Spleen (tissue), 11 donors: ENCODE data around the gene SLC26A8. TPM values are rescaled to one million over a fixed set of nuclear protein-coding genes. Genes with fewer than 3 reads are reported as not detected.

Experiments
- DNase-seq: peaks from one replicate; pipeline ENCODE4 v3.0.0-alpha.2; 2020
- H3K27ac ChIP-seq, 8 donors: fragments of 200-600 bp; sonication (generic) in 7 of 8; 1 replicate in 4 of 8; 2 replicates in 4 of 8; pipeline versions ENCODE4 v1.5.0 to v1.8.0; 2016 to 2021; ENCODE audit warnings: inconsistent platforms in 4 of 8, mild to moderate bottlenecking in 4 of 8, moderate library complexity in 1 of 8
- H3K27me3 ChIP-seq, 7 donors: fragments of 200-600 bp; sonication (generic) in 6 of 7; replicated peaks in 1 of 7; 1 replicate in 4 of 7; 2 replicates in 3 of 7; pipeline versions ENCODE4 v1.5.0 to v1.8.0; 2016 to 2021; ENCODE audit warnings: inconsistent platforms in 3 of 7, mild to moderate bottlenecking in 1 of 7
- H3K36me3 ChIP-seq, 6 donors: fragments of 200-600 bp; sonication (generic) in 5 of 6; 1 replicate in 4 of 6; 2 replicates in 2 of 6; pipeline versions ENCODE4 v1.5.0 to v1.8.0; 2016 to 2021; ENCODE audit warnings: inconsistent platforms in 2 of 6
- H3K4me1 ChIP-seq, 6 donors: fragments of 200-600 bp; sonication (generic) in 5 of 6; 1 replicate in 3 of 6; 2 replicates in 3 of 6; pipeline versions ENCODE4 v1.5.0 to v1.8.0; 2016 to 2021; ENCODE audit warnings: inconsistent platforms in 3 of 6
- H3K4me3 ChIP-seq, 8 donors: fragments of 200-600 bp; sonication (generic) in 7 of 8; 1 replicate in 4 of 8; 2 replicates in 4 of 8; pipeline versions ENCODE4 v1.5.0 to v1.8.0; 2016 to 2021; ENCODE audit warnings: inconsistent platforms in 4 of 8, mild to moderate bottlenecking in 4 of 8, moderate library complexity in 2 of 8
- H3K9me3 ChIP-seq, 8 donors: fragments of 200-600 bp; sonication (generic) in 7 of 8; 1 replicate in 4 of 8; 2 replicates in 4 of 8; pipeline versions ENCODE4 v1.5.0 to v1.8.0; 2016 to 2021; ENCODE audit warnings: inconsistent platforms in 4 of 8
- POLR2A ChIP-seq, 3 donors: fragments of 450-650 bp; IDR thresholded peaks; one replicate each; pipeline ENCODE4 v1.5.1; 2017; ENCODE audit warnings: antibody characterized with exemption in 3 of 3, mild to moderate bottlenecking in 1 of 3
- POLR2AphosphoS5 ChIP-seq, 3 donors: sonication (generic); formaldehyde crosslinking; IDR thresholded peaks; one replicate each; pipeline ENCODE4 v1.5.1; 2017; ENCODE audit warnings: antibody characterized with exemption in 3 of 3
- WGBS, 5 donors: extraction: QIAGEN DNeasy Blood & Tissue Kit in 3 of 5; methylation state at CpG; one replicate each; pipeline versions ENCODE4 v1.1.5 to v1.1.7; 2013 to 2018; 5-methylcytosine and 5-hydroxymethylcytosine counted together
- intact Hi-C: fragments of 100-400 bp; cut with DNase I; formaldehyde crosslinking; loops from one replicate; pipeline ENCODE4 v1.15.0; 2023; ENCODE audit warnings: low total_unique reads
- polyA plus RNA-seq, 3 donors: library from polyadenylated mRNA; stranded (reverse); fragments of 200-250 nt; gene quantifications; one replicate each; pipeline ENCODE4 v1.2.1, GENCODE V29; 2013
- total RNA-seq, 7 donors: library from RNA; depleted of rRNA in 3 of 7; stranded (reverse); fragments of >200 nt in 3 of 7; fragmentation: NEBNext Ultra II Directional in 4 of 7; extraction: Animal tissue kit (Norgen Biotek cat#: 25700) in 4 of 7; gene quantifications; one replicate each; pipeline versions ENCODE4 v1.1.0 to v1.2.1, GENCODE V29; 2016 to 2021
- TF ChIP-seq, protein P1 (sequence below), 11 experiments: fragments of 200-600 bp in 7 of 11; fragments of 450-650 bp in 4 of 11; sonication (generic) in 4 of 11; IDR thresholded peaks in 8 of 11; conservative IDR thresholded peaks in 3 of 11; 1 replicate in 7 of 11; 2 replicates in 4 of 11; pipeline versions ENCODE4 v1.4.0 to v1.8.0; 2016 to 2021; ENCODE audit warnings: antibody characterized with exemption in 11 of 11, inconsistent platforms in 4 of 11, mild to moderate bottlenecking in 1 of 11
- donor health status: healthy with polysubstance abuse.
- donor health status: DM: no; HTN: no; CAD: no; lungs with moderate emphysema.
- donor health status: DM: no; HTN: no; CAD: no.
- donor health status: Bipolar disorder and iron deficiency.
- donor health status: healthy.
- donor health status: DM: no; HTN: no; CAD: no.
- donor health status: DM: yes; HTN: yes; CAD: no.

SLC26A8 gene
- total and polyA plus RNA-seq, 10 donors, result 0.11 to 7.8 (median 2.5) TPM

DNA sequence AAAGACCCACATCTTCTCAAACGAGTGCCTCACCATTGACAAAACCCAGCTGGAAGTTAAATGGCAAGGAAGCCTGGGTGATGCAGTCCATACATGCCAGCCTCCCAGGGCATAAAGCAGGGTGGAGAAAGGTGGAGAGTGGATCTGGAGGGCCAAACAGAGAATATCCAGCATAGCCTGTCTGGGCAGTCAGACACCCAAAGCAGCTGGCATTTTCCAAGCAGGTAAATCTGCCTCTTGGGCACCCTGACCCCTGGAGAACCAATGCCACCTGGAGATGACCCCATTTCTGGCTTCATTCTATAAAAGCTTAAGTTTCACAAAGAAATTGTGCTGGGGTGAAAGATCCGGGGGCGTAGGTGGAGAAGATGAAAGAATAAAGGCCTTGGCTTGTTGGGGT, 98.5 kb downstream of the SLC26A8 start:
- H3K27me3 ChIP-seq, result no peaks in the 10 kb centered on the region

GRCh38 chr6:35924146-35924545, 100.3 kb downstream of the SLC26A8 start:
- Histone ChIP-seq H3K4me3 (no peak overlapping the region), H3K9me3 (no peaks in the 10 kb centered on the region), H3K27me3 (no peaks in the 10 kb centered on the region), H3K27ac (no peak overlapping the region), H3K4me1 (peaks cover 14 to 29% (median 17%) of the 10 kb centered on the region in 6 donors), H3K36me3 (no peaks in the 10 kb centered on the region)
- TF ChIP-seq POLR2A (IDR thresholded peaks at IDR 0.05) (no peak), POLR2AphosphoS5 (IDR thresholded peaks at IDR 0.05) (no peak)
- TF ChIP-seq, protein P1, sequence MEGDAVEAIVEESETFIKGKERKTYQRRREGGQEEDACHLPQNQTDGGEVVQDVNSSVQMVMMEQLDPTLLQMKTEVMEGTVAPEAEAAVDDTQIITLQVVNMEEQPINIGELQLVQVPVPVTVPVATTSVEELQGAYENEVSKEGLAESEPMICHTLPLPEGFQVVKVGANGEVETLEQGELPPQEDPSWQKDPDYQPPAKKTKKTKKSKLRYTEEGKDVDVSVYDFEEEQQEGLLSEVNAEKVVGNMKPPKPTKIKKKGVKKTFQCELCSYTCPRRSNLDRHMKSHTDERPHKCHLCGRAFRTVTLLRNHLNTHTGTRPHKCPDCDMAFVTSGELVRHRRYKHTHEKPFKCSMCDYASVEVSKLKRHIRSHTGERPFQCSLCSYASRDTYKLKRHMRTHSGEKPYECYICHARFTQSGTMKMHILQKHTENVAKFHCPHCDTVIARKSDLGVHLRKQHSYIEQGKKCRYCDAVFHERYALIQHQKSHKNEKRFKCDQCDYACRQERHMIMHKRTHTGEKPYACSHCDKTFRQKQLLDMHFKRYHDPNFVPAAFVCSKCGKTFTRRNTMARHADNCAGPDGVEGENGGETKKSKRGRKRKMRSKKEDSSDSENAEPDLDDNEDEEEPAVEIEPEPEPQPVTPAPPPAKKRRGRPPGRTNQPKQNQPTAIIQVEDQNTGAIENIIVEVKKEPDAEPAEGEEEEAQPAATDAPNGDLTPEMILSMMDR (IDR thresholded peaks at IDR 0.05 in 8 of 11, conservative IDR thresholded peaks at IDR 0.05 in 3 of 11), result no peak
- intact Hi-C loops, result no loop called here
- DNase-seq, result no peak
- 94 to 100% (median 97%) methylated on average over 1 of the region's 1 CpG for WGBS, 5 donors

More for the DNA sequence above, 98.5 kb downstream of the SLC26A8 start:
- DNase-seq, result no peak
- WGBS, 5 donors, result 85 to 95% (median 89%) methylated on average over 3 of the region's 3 CpGs
- no peaks in the 10 kb centered on the region for H3K36me3 ChIP-seq
- no peak overlapping the region for H3K4me3 ChIP-seq
- intact Hi-C loops, result no loop called here
- H3K27ac ChIP-seq, result no peak overlapping the region
- TF ChIP-seq, protein P1 (IDR thresholded peaks at IDR 0.05 in 8 of 11, conservative IDR thresholded peaks at IDR 0.05 in 3 of 11), result no peak
- TF ChIP-seq POLR2A (IDR thresholded peaks at IDR 0.05) (no peak), POLR2AphosphoS5 (IDR thresholded peaks at IDR 0.05) (no peak)
- peaks cover 8 to 17% (median 11%) of the 10 kb centered on the region in 6 donors for H3K4me1 ChIP-seq
- H3K9me3 ChIP-seq, result no peaks in the 10 kb centered on the region

DNA sequence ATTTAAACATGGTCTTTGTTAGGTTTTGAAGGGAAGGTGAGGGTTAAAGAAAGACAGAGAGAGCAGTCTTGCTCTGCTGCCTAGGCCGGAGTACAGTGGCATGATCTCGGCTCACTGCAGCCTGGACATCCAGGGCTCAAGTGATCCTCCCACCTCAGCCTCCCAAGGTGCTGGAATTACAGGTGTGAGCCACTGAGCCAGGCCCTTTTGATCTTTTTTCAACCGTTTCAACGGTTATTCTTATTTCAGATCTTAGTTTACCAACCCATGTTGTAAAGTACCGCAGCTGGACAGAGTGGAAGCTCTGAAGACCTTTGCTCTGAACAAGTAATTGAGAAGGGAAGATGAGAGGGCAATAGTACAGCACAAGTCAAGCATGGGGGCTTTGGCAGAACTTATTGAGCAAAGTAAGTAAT, 102.3 kb downstream of the SLC26A8 start:
- H3K4me3 ChIP-seq, result peak overlapping the region in 2 of 8 donors; percentile 85 to 95
- no peaks in the 10 kb centered on the region for H3K27me3 ChIP-seq
- intact Hi-C loops, result no loop called here
- H3K36me3 ChIP-seq, result peaks cover 0 to under 1% (median 0%) of the 10 kb centered on the region in 6 donors
- H3K4me1 ChIP-seq, result peaks cover 20 to 49% (median 36%) of the 10 kb centered on the region in 6 donors
- H3K9me3 ChIP-seq, result no peaks in the 10 kb centered on the region
- 82 to 98% (median 91%) methylated on average over 5 of the region's 5 CpGs for WGBS, 5 donors
- DNase-seq, result no peak
- H3K27ac ChIP-seq, result no peak overlapping the region
- TF ChIP-seq, protein P1 (IDR thresholded peaks at IDR 0.05 in 8 of 11, conservative IDR thresholded peaks at IDR 0.05 in 3 of 11), result no peak

DNA sequence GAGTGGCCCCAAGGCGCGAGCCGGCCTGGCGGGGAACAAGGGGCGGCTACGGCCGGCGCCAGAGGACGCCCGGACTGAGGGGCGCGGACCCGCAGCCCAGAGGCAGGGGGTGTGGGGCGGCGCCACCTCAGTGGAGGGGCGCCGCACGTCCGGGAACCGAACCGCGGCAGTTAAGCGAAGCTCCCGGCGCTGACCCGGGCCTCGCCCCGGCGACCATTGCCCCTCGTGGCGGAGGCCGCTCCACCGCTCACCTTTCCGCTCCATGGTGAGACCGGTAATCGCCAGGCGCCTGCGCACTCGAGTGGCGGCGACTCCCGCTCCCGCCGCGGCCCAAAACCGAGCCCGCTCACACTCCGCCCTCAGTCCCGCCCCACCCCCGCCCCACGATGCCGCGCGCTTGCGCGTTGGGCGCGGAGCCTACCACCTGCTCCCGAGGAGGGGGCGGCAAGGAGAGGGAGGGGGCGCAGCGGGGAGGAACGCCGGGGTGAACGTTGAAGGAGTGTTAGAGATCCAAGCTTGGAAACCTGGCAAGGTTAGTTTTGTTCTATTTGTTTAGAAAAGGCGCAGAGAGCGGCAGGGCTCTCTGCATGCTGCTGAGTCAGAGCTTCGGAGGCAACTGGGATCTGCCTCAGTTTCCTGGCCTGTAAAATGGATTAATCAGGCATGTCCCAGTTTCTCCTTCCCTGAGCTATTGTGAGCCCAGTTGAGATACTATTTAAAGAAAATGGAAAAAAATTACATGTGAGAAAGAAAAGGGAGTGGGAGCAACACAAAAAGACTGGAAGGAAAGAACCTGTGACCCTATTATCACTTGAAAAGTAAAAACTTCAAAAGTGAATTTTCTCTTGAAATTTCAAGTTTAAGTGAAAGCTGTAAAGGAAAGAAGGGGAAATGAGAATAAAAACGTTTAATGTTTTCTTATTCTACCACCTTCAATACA, 103.4 kb downstream of the SLC26A8 start, which contains the start of gene SRPK1:
TSS of gene SRPK1 (minus strand) at position 306 of the 940 bp plus-strand sequence. CDS start at position 264, 42 bp downstream.
- TF ChIP-seq, protein P1 (IDR thresholded peaks at IDR 0.05 in 8 of 11, conservative IDR thresholded peaks at IDR 0.05 in 3 of 11), result no peak
- TF ChIP-seq POLR2A (IDR thresholded peaks at IDR 0.05) (peak in 1 of 3 donors; percentile 9), POLR2AphosphoS5 (IDR thresholded peaks at IDR 0.05) (peak; percentile 84 to 92 (median 90))
- peak within 1 kb of the TSS; percentile 82 to 95 (median 86) for H3K4me3 ChIP-seq
- H3K4me1 ChIP-seq, result peaks cover 20 to 60% (median 42%) of the 10 kb centered on the region in 6 donors
- H3K27me3 ChIP-seq, result no peaks in the 10 kb centered on the region
- peaks cover 0 to 11% (median 0%) of the 10 kb centered on the region in 6 donors for H3K36me3 ChIP-seq
- peak; percentile 97 for DNase-seq
- no peaks in the 10 kb centered on the region for H3K9me3 ChIP-seq
- intact Hi-C loops, result no loop called here
- H3K27ac ChIP-seq, result peak within 1 kb of the TSS; percentile 67 to 97 (median 88)
- WGBS, 5 donors, result 0 to 1% (median 0%) methylated on average over 4 to 69 of the region's 69 CpGs
